HG03571 (cell line): ENCODE data around the gene CDH15.
A peak's percentile ranks its signal among the peaks of the same experiment; 100 is the strongest.

Experiments
- ATAC-seq: cut with Tn5 transposase; IDR thresholded peaks from one replicate; pipeline ENCODE4 v1.9.1; 2021; ENCODE audit not compliant: unreplicated experiment

The CDH15 gene

DNA sequence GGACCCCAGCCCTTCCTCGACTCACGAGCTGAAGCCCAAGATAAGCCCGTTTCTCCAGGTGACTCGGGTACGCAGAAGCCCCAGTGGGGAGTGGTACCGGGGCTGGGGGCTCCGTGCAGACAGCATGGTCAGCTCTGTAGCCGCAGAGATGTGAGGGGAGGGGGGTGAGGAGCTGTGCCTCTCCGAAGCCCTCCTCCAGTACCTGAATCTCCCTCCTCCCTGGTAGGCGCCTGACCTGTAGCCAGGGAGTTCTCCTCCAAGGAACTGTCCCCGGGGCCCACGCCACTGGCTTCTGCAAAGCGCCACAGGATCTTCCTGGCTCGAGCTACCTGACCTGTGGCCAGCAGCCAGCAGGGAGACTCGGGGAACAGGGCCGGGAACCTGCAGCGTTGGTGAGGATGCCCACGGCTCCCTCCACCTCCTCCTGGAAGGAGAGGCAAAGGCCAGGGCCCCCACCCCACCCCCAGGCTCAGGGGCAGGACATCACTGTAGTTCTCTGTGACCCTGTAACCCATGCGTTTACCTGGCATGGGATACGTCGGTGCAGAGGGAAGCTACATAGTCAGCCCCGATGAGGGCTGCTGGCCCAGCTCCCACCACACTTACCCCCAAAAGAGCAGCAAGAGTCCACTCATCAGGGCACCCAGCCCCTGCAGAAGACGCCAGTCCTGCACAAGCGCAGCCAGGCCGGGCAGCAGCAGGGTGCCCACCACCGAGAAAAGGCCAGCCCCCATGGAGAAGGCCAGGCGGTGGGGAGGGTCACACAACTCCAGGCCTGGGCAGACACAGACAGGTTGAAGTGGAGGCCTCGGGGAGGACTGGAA lies 27.1 kb downstream of the CDH15 start:
- ATAC-seq = no peak

- ATAC-seq = no peak
Measured at GRCh38 chr16:89199241-89200123, 27.9 kb downstream of the CDH15 start.

DNA sequence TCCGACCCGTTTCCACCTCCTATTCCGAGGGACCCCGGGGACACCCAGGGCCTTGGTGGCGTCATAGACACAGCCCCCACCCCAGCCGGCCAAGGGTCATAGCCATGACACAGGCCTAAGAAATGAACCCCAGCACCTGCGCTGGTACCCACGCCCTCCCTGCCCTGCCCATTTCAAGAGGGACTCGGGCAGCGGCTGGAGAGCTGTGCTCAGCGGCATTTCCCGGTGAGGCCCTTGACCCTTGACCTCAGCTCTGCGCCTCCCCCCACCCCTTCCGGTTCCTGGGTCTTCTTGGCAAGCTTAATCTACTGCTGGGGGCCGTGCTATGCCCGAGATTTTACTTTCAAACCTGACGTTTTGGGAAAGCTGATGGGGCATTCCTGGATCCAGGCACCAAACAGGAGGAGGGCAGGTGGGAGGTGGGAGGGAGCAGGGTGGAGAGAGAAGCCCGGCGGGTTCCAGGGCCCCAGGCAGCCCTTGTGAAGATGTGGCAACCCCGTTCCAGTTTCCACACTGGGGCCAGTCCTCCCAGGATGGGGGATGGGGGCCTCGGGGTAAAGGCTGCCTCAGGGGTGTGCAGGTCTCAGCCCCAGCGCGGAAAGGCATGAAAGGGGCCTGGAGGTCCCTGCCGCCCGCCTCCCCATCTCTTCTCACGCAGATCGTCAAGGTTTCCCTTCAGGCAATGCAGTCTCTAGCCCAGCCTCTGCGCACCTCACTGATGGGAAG lies 28.7 kb downstream of the CDH15 start, which contains the start of gene SLC22A31:
TSS of gene SLC22A31 (minus strand) at position 414 of the 726 bp plus-strand sequence. CDS start at position 378, 36 bp downstream.
- ATAC-seq = no peak

DNA sequence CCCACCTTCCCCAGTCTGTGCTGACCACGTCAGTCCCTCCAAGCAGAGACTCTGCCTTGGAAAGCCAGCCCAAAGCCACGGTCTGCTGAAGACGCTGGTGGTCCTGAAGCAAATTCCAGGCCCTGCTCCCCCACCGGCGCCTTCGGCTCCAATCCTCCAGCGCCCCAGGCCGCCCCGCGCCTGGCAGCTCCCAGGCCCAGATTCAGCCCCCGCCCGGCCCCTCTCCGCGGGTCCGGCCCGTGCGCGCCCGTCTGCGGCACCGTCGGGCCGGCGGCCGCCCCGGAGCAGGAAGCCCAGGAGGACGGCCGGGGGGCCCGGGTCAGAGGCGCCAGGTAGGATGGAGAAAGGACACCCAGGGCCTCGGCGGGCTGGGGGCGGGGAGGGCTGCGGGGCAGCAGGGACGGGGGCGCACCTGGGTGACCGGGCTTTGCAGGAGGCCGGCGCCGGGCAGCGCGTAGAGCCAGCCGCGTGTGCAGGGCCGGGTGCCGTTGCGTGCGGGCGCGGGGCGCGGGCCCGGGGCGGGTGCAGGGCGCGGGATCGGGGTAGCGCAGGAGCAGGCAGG lies 29.4 kb downstream of the CDH15 start:
- ATAC-seq = no peak

DNA sequence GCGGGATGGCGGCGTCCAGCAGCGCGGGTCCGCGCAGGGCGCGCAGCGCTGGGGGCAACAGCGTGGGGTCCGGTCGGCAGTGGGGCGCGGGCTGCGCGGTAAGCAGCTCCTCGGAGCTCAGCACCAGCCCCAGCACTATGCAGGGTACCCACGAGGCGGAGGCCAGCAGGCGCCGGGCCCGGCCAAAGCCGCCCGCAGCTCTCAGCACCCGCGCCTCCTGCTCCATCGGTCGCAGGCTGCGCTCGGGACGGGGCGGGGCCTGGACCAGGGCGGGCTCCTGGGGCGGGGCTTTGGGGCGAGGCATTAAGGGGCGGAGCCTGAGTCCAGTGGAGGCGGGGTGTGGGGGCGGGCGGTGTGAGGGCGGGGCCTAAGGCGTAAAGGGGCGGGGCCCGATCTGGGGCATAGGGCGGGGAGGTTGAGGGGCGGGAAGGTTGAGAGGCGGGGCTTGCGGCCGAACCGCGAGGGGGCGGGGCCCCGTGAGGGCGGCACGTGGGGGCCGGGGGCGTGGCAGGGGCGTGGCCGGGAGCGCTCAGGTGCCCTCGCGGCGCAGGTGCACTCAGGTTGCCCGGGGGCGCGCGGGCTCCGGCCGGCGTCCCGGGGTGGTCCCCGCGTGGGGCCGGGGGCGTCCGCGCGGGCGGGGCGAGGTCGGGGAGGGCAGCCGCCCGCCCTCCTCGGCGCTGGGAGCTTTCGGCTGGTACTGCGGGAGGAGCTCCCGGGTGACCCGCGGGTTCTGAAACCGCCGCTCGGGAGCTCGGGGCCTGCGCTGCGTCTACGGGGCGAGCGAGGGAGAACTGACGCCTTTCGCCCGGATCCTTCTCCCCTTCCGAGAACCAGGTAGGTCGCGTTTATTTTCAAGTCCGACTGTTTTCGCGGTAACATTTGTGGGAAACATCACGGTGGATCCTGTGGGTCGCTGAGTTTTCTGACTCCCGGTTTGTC lies 30.2 kb downstream of the CDH15 start:
- no peak for ATAC-seq

- ATAC-seq = no peak
Measured at GRCh38 chr16:89202422-89203215, 31.1 kb downstream of the CDH15 start.

DNA sequence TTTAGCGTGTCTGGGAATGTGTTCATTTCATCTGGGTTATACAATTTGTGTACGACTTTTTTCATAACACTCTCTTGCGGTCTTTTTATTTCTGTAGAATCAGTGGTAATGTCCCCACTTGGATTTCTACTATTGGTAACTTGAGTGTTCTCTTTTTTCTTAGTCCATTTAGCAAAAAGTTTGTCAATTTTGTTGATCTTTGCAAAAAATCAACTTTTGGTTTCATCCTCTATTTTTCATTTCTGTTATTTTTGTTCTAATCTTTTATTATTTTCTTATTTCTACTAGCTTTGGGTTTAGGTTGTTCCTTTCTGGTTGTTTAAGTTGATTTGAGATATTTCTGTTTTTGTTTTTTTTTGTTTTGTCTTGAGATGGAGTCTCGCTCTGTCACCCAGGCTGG lies 36.4 kb downstream of the CDH15 start:
- no peak for ATAC-seq

DNA sequence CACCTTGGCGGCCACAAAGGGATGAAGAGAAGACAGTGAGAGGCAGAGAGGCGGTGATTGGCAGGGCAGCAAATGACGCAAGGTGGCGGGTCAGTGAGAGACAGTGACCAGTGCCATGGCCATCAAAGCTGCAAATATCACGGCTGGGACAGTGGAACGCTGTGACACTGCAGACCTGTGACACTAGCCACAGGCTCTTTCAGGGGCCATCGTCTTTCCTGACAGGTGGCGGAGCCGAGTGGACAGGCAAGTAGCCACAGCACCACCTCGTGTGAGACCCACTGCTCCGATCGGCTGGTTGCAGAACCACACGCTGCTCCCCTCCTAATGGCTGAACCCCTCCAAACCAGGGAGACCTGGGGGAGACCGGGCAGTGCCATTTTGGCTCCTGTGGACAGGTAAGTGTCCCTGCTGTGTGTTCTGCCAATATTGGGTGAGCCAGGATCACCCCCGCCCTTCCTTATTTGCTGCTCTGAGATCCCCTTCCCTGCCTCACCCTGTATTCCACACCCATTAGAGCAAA lies 38.0 kb downstream of the CDH15 start:
- ATAC-seq = no peak

DNA sequence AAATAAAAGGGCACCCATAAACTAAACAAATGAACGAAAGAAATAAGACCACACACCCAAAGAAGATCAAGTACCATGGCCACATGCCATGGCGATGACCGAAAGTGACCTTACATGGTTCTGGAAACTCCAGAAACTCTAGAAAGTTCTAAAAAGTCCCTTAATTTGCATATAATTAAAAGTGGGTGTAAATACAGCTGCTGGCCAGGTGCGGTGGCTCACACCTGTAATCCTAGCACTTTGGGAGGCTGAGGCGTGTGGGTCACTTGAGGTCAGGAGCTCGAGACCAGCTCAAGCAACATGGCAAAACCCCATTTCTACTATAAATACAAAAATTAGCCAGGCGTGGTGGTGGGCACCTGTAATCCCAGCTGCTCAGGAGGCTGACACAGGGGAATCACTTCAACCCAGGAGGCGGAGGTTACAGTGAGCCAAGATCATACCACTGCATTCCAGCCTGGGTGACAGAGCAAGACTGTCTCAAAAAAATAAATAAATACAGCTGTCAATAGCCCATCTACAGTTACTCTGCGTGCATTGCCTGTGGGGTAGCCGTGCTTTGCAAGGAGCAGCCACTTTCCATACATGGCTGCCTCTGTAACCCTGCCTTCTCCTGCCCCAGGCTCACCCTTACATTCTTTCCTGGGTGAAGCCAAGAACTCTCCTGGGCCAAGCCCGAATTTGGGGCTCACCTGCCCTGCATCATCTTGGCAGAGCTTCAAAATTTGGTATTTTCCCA lies 38.8 kb downstream of the CDH15 start:
- no peak for ATAC-seq

DNA sequence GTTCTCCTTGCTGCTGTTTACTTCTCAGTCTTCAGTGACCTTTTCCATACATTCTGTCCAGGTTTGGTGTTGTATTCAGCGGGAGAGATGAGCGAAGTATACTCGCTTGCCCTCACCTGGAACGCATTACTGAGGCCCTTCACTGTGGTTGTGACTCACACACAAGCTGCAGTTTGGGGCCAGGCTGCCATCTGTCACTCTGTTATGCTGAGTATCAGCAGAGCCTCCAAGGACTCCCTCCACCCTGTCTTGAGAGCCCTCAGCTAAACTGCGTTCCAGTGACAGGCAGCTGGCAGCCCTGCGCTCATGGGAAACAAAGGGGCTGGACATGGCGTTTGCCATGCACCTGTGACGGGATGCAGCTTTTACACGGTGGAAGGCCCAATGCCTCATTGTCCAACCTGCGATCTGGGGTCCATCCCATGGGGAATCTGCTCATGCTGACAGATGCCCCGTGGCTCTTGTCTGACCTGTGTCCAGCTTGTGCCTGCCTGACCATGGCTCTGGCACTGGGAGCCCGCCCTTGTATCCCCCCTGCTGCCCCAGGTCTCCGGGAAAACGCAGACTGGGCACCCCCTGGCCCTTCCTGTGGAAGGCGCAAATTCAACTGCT lies 39.5 kb downstream of the CDH15 start:
- no peak for ATAC-seq

GRCh38 chr16:89216315-89217137 lies 45.0 kb downstream of the CDH15 start:
- no peak for ATAC-seq

GRCh38 chr16:89217138-89217387 lies 45.5 kb downstream of the CDH15 start:
- ATAC-seq = no peak

DNA sequence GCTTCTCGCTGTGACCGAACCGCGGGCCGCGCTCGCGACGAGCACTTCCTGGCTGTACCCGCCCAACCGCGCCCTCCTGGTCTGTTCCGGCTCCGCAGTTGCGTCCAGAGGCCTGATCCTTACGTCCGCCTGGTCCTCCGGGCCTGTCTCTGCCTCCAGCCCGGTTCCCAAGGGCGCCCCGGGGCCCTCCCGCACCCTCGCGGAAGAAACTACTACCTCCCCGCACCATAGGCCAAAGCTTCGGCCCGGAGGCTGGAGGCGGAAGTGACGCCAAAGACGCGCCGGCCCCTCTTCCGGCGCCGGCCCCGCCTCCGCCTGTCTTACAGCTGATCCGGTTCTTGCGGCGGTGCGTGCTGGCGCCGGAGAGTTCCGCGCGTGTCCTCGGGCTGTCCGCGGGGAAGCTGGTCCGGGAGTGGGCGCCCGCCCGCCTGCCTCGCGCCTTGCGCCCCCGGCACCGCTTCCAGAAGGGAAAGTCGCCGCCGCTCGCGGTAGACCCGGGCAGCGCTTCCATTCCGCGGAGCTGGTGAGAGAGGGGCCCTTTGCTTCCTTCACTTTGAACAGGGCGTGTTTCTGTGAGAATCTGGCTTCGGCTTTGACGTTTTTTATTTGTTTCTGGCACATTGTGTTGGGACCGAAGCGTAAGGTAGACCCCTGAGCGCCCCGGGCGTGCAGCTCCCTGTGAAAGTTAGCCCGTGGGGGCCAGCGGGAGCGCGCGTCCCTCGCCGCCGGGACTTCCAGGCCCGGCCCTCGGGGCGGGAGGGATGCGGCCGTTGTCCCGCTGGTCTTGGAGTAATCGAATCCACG lies 46.0 kb downstream of the CDH15 start, which contains the start of gene ZNF778:
TSS of gene ZNF778 (plus strand) at position 316 of the 804 bp plus-strand sequence. CDS start 3,425 bp downstream, outside the sequence.
- peak; percentile 81 for ATAC-seq

GRCh38 chr16:89219365-89219764 lies 47.8 kb downstream of the CDH15 start:
- ATAC-seq = no peak

- ATAC-seq = no peak
Measured at GRCh38 chr16:89221604-89222003, 50.1 kb downstream of the CDH15 start.

GRCh38 chr16:89222931-89223330 lies 51.4 kb downstream of the CDH15 start:
- ATAC-seq = no peak
